HG02571 (cell line): ENCODE measurements around the gene SDCCAG8.

ENCODE experiments used
- ATAC-seq: cut with Tn5 transposase; IDR thresholded peaks from one replicate; pipeline ENCODE4 v1.9.1; 2021; ENCODE audit warnings: mild to moderate bottlenecking, moderate library complexity; ENCODE audit not compliant: unreplicated experiment

Gene SDCCAG8

DNA sequence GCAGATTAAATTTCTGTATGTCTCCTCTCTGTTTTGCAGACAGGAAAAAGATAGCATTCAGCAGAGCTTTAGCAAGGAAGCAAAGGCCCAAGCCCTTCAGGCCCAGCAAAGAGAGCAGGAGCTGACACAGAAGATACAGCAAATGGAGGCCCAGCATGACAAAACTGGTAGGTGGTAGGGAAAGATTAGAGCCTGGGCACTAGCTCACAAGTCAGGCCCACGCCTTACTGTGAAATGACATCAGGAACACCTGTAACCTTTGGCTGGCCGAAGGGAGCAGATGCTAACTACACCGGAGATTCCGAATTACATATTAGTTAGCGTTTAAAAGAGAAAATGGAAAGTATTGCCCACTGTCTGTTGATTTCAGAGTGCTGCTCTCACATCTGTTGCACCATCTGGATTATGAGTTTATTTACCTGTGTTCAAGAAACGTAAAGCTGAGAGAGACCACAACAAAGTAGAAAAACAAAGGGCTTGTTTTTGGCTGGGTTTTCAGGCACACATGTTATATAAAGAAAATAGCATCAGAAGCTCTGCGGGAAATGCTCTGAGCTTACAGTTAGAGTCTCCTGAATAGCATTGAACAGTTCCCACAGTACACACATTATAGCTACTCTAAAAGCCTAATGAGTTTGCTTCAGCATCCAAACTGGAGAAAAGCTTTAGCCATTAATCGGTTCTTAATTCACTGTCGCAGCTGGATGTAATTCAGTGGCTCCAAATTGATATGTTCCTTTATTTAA lies 160.0 kb downstream of the SDCCAG8 start:
- no peak for ATAC-seq

DNA sequence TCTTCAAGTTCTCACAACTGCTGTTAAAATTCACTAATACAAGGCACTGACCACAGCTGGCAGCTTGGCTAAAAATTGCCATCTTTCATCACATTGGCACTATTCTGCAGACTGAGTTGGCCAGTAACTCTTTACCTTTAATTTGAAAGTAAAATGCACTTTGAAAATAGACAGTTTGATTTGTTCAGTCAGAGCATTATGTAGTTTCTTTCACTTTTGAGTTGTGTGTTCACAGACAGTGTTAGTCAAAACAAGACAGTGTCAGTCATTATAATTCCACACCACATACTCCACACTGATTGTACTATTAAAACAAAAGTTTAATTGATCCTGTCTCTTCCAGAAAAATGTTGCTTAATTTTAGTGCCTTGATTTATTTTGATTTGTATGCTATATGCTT lies 160.7 kb downstream of the SDCCAG8 start:
- no peak for ATAC-seq

DNA sequence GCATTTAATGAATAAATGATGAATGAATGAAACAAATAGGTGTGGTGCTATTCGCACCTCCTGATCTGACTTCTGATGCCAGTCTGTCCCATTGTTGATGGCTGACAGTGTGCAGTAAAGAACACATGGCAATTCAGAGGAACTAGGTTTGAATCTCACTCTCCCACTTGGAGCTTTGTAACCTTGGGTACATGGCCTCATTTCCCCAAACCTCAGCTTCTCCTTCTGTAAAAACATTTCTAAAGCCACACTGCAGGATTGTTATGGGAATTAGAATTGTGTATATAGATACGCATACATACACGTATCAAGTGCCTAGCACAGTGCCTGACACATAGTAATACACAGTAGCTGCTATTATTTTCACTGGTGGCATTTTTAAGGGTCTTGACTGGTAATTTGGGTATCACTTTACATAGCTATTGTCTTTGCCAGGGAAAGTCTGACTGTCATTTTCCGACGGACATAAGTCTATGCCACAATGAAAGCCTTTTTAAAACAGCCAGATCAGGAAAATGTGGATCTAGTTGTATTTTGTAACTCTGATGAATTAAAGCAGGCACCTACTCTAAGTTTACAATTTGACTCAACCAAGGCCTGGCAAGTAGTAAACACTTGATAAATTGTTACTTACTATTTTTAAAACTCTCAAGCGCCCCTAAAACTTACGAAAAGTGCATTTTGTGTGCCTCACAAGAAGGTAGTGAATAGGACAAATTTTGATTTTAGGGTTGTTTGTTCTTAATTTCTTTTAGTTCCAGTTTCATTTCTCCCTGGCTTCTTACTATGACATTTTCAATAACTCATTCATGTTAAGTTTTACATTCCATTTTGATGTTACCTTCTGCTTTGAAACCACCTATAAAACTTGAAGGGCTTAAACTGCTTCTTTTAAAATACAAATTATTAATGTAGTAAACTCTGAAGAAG lies 164.4 kb downstream of the SDCCAG8 start:
- no peak for ATAC-seq

DNA sequence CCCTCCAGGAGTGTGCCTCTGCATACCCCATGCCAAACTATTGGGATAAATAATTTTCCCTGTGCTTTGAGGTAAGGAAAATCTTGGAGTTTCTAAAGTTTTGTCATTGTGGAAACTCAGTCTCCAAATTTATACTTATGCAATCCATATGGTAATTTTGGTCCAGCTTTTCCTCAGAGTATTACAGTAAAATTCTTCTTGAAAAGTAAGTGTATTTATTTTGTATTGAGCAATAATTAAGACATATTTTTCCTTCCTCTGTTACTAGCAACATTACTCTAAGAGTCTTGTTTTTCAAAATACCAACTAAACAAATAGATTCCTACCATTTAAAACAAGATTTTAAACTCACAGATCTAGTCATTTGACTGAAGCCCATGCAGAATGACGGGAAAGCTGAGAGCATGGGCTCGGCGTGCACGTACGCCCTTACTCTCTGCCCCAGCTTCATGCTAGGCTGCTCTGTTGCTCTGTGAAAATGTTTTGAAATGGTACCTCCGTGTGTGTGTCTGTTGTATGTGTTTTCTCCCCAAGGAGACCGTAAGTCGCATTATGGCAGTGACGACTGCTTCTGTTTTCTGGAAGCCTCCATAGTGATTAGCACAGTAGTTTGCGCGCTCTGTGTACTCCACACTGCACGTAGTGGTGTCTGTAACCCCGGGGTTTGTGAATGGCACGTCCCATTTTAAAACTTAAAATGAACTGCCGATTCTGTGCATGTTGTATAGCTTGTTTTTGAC lies 165.3 kb downstream of the SDCCAG8 start:
- ATAC-seq, result no peak

DNA sequence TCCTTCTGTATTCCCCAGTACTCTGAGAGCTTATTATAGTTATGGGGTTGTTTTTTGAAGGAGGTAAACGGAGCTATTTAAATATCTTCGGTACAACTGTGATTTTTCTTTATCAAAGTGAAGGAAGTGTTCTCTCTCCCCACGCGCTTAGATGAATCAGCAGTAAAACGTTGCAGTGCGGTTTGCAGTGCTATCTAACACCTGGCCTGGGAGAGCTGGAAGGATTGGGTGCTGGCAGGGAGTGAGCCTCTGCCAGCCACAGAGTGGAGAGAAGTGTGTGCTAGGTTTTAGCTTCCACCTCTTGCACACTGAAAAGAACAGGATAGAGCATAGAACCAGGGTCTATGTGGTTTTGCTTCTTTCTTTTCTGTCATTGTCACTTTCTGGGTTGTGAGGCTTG lies 165.9 kb downstream of the SDCCAG8 start:
- no peak for ATAC-seq

DNA sequence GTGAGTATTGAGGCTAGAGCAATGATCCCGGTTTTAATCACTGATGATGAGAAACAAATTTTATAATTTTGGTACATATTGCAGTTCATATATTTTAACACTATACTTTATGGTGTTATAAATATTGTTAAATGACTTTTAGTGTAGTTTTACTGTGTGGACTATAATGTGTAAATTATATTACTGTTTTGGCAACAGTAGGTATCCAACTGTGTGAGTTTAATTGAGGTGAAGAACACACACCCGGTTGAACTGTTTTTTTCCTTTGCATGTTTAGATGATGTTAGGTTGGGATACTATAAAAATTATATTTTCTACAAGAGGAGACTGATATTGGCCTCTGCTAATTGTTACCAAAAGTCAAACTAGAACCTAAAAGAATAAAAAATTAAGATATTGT lies 166.5 kb downstream of the SDCCAG8 start:
- ATAC-seq, result no peak

DNA sequence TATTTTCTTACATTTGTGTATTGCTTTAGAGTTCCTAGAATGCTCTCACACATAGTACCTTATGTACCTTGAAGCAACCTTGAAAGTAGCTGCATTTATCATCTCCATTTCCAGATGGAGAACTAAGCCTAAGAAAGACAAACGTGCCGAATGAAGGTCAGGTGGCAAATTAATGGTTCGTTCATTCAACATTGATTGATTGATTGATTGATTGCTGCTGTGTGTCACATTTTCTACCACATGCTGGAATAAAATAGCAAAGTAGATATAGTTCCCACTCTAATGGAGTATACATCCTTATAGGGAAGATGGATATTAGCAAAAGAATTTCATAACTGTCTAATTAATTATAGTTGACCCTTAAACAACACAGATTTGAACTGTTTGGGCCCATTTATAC lies 172.2 kb downstream of the SDCCAG8 start:
- ATAC-seq, result no peak

DNA sequence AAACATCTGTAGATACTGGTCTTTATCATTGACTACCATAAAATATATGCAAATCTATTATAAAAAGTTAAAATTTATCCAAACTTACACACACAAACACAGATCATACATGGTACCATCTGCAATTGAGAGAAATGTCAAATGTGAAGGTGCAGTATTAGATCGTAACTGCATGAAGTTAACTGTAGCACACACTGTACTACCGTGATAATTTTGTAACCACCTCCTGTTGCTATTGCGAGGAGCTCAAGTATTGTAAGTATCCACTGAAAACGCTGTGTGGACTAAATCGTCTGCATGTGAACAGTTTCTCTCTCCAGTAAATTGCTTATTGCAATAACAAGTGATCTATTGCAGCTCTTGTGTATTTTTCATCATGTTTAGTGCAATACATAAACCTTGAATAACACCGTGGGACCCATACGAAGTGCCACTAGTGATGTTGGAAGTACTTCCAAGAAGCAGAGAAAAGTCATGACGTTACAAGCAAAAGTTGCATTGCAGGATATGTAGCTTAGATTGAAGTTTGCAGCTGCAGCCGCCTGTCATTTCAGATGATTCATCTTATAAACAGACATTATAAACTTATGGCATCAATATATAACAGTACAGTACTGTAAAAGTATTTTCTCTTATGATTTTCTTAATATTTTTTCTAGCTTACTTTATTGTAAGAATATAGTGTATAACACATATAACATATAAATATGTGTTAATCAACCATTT lies 172.9 kb downstream of the SDCCAG8 start:
- no peak for ATAC-seq

DNA sequence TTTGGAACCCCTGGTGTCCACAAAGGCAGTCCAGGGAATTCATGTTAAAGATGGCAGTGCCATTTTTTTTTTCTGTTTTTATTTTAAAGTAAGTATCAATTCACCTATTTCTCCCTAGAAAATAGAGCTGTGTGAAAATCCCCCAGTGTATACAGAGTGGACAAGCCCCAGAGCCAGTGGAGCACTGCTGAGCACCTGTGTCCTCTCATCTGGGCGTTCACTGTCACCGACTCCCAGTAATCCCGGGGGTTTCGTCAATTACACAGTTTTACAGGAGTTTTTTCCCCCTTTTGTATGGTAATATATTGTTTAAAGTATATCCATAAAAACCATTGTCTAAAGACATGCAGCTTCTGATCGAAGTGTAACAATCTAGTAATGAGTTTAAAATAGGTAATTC lies 175.8 kb downstream of the SDCCAG8 start:
- ATAC-seq, result no peak

DNA sequence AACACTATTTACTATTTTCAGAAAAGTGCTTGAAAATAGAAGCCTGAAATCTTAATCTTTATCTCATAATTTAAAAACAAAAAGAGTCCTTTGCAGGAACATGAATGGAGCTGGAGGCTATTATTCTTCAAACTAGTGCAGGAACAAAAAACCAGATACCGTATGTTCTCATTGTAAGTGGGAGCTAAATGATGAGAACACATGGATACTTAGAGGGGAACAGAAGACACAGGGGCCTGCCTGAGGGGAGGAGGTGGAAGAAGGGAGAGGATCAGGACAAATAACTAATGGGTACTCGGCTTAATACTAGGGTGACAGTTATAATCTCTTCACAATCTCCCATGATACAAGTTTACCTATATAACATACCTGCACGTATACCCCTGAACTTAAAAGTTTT lies 176.3 kb downstream of the SDCCAG8 start:
- ATAC-seq, result no peak

DNA sequence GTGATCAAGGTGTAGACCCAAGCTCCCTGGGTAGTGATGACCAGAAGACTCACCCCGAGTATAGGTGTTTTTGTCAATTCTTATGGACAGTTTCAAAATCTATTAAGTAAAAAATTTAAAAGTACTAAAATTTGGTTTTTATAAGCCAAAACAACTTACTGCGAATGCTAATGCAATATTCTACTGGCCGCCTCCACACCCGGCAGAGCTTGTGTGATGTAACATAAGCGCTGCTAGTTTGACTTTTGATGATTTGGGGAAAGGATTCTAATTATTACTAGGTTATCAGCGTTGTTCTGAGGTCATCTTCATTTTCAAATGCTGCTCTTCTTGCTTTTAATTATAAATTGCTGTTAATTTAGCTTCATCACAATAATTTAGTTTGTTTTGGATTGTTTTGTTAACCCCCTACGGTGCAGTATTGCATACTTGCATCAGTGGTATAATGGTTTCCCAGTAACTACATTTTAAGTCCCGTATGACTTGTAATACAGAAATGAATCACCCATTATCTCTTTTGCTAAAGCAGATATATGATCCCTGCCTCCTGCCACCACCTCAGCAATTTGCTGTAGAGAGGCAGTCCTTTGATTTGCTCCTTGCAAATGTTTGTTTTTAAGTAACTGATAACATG lies 178.0 kb downstream of the SDCCAG8 start:
- ATAC-seq, result no peak

DNA sequence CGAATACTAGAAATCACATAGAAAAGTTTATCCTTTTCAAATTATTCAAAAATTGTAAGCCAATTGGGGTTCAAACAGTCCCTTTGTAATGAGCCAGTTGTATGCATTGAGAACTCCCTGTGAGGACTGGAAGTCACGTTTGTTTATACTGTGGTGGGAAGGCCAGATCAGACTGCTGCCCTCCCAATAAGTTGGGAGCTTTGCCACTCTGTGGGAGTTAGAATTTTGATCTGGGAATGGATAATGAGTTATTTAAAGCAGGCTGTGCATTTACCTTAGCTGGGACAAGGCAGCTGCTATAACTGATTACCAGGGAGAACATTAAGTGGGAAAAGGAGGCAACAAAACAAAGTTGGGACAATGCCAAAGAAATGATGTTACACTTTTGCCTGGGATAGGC lies 178.8 kb downstream of the SDCCAG8 start:
- no peak for ATAC-seq

DNA sequence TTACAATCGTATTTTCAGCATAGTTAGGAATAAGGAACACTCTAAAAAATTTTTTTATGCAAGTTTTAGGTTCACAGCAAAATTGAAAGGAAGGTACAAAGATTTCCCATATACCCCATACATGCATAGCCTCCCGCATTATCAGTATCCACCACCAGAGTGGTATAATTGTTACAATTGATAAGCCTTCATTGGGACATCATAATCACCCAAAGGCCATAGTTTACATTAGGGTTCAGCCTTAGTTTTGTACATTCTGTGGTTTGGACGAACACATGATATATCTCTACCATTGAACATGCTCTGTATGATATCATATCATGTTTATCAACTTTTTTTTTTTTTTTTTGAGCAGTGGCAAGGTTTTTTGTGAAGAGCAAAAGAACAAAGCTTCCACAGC lies 180.0 kb downstream of the SDCCAG8 start:
- no peak for ATAC-seq

DNA sequence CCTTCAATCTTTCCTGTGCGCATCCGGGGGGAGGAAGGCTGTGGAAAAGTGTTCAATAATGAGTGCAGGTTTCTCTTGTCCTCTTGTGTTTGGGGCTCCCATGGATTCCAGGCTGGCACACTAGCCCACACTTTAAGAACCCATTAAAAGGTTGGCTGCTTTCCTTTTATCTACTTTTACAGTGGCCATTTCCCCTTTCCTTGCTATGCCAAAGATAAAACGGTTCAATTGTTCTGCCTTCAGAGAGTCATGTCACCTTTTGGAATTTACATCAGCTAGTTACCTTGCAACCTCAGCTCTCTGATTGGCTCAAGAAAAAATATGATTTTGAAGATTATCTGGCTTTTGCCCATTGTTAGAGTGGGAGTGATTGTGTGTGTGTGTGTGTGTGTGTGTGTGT lies 182.3 kb downstream of the SDCCAG8 start:
- ATAC-seq, result no peak

DNA sequence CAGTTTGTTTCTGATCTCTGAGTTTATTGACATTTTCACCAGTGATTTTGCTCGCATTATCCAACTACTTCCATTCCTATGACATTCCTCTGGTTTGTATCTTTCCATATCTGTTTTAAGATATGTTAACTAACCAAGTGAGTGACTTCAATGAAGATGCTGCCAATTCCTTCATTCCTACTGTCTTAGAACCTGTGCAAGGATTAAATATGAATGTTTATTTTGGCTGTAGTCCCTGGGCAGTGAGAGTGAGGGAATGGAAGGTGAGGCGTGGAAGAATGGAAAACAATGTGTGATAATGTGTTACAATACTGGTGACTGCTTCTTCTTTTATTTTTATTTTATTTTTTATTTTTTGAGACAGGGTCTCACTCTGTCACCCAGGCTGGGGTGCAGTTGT lies 183.0 kb downstream of the SDCCAG8 start:
- no peak for ATAC-seq

DNA sequence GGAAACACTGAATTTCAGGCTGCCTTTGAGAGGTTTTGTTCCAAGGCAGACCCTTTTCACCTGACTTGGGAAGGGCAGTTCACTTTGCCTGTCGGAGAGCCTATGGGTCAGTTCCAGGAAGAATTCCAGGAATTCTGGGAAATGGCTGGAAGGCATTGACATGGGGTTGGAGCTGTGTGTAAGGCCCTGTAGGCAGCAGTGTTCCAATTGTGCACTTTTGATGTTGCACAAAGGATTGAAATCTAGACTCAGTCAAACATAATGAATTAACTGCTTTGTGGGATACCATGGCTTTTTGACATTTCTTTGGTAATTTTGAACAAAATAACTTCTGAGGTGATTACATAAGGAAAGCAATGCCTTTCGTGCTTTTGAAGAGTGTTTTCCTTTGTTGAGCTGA lies 184.6 kb downstream of the SDCCAG8 start:
- ATAC-seq, result no peak

DNA sequence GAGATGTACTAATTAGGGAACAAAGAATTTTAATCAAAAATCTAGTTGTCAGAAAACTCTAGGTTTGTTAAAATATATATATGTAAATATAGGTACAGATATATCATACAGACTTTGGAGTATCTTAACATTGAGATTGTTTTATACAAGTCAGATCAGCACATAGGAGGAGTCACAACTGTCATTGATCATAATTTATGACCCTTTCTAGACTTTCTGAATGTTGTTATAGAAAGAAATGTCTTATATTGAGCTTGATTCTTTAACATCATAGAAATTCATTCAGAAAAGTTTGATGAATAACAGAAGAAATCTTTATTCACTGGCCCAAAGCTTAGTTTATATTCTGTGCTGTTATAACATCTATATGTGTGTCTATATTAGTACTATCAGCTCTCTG lies 185.8 kb downstream of the SDCCAG8 start:
- ATAC-seq, result no peak

DNA sequence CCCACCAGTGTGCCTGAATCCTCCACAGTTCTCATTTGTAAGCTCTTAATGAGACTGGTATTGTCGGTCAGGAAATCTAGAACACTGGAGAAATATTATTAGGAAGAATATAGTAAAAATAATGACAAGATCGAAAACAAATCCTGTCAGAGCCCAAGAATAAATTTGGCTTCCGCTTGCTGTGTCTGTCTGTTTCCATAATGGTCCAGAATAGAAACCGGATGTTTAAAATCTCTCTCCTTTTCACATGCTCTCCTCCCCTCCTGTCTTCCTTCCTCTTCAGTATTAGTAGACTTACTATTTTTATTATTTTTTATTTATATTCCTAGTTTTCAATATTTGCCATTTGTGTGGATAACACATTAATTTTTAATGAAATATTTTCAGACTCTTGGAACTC lies 187.7 kb downstream of the SDCCAG8 start:
- no peak for ATAC-seq

DNA sequence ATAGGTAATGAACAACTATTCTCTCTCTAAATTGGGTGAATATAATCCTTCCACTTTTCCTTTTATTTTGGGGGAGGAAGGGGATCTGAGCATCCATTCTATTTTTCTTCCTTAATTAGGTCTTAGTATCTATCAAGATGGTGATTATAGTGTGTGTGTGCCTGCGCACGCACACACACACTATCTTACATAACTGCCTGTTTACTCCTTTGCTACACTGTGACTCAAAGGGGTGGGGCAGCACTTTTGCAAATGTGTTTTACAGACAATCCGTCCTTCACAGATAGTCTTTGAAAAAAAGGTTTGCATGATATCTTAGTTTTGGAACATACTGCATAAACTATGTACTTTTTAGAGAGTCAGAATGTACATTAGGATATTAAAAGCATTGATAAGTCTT lies 191.5 kb downstream of the SDCCAG8 start:
- no peak for ATAC-seq

DNA sequence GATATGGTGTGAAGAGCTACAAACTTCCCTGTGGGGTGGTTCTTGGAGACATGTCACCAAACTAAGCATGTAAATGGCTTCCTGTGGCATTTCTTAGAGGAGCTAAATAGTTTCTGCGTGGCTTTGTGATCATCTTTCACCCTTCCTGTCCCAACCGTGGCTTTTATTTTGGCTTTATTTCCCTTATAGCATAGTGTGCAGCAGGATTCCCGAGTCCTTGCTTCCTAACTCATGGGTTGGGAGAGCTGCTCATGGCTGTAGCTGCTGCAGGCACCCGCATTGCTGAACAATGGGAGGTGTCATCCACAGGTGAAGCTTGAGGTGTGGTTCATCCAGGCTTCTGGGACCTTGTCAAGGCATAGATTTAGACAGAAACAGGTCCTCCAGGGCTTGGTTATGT lies 192.0 kb downstream of the SDCCAG8 start:
- no peak for ATAC-seq
